SK-N-SH treated with all-trans-retinoic acid at 6 μM for 48 hours (cell line): ENCODE data around the gene PLD1.

Experiments
- ARNTL ChIP-seq: fragments of 450-650 bp; formaldehyde crosslinking; IDR thresholded peaks from 2 replicates; pipeline ENCODE4 v1.5.0; 2020; ENCODE audit warnings: low read depth, mild to moderate bottlenecking, moderate library complexity, borderline replicate concordance
- CSDC2 ChIP-seq: fragments of 250-450 bp; sonication (Bioruptor Pico); IDR thresholded peaks from 2 replicates; pipeline ENCODE4 v1.5.0; 2020; ENCODE audit warnings: mild to moderate bottlenecking, moderate library complexity
- ISL1 ChIP-seq: fragments of 250-450 bp; sonication (Bioruptor Pico); IDR thresholded peaks from 2 replicates; pipeline ENCODE4 v2.1.2; 2022; ENCODE audit warnings: mild to moderate bottlenecking, moderate library complexity
- OSR1 ChIP-seq: fragments of 250-450 bp; sonication (Bioruptor Pico); IDR thresholded peaks from 2 replicates; pipeline ENCODE4 v1.8.0; 2022; ENCODE audit warnings: moderate library complexity, mild to moderate bottlenecking, inconsistent platforms
- PPARA ChIP-seq: fragments of 250-450 bp; sonication (Bioruptor Pico); IDR thresholded peaks from 2 replicates; pipeline ENCODE4 v1.5.0; 2020; ENCODE audit warnings: mild to moderate bottlenecking, borderline replicate concordance
- TOX ChIP-seq: fragments of 250-450 bp; sonication (Bioruptor Pico); IDR thresholded peaks from 2 replicates; pipeline ENCODE4 v1.8.0; 2021; ENCODE audit warnings: mild to moderate bottlenecking, moderate library complexity, borderline replicate concordance
- ZFP3 ChIP-seq: fragments of 250-450 bp; sonication (Bioruptor Pico); IDR thresholded peaks from 2 replicates; pipeline ENCODE4 v1.5.0; 2020; ENCODE audit warnings: mild to moderate bottlenecking, moderate library complexity
- ZFP30 ChIP-seq: fragments of 450-650 bp; formaldehyde crosslinking; IDR thresholded peaks from 2 replicates; pipeline ENCODE4 v1.5.0; 2022; ENCODE audit warnings: mild to moderate bottlenecking, moderate library complexity
- ZNF565 ChIP-seq: fragments of 450-650 bp; formaldehyde crosslinking; conservative IDR thresholded peaks from 2 replicates; pipeline ENCODE4 v1.5.0; 2020; ENCODE audit warnings: low read depth, mild to moderate bottlenecking, moderate library complexity
- ZNF70 ChIP-seq: fragments of 450-650 bp; formaldehyde crosslinking; IDR thresholded peaks from 2 replicates; pipeline ENCODE4 v1.5.0; 2020; ENCODE audit warnings: mild to moderate bottlenecking, moderate library complexity
- ZNF8 ChIP-seq: fragments of 450-650 bp; formaldehyde crosslinking; IDR thresholded peaks from 2 replicates; pipeline ENCODE4 v1.5.0; 2020; ENCODE audit warnings: mild to moderate bottlenecking, moderate library complexity
- TF ChIP-seq, protein P1 (sequence below): fragments of 250-450 bp; sonication (Bioruptor Pico); IDR thresholded peaks from 2 replicates; pipeline ENCODE4 v1.5.0; 2020; ENCODE audit warnings: mild to moderate bottlenecking, moderate library complexity
- TF ChIP-seq, protein P2 (sequence below): fragments of 250-450 bp; sonication (Bioruptor Pico); IDR thresholded peaks from 2 replicates; pipeline ENCODE4 v1.8.0; 2020; ENCODE audit warnings: mild to moderate bottlenecking, moderate library complexity, borderline replicate concordance
- TF ChIP-seq, protein P3 (sequence below): fragments of 250-450 bp; sonication (Bioruptor Pico); IDR thresholded peaks from 2 replicates; pipeline ENCODE4 v1.5.1; 2021; ENCODE audit warnings: mild to moderate bottlenecking, moderate library complexity

DNA sequence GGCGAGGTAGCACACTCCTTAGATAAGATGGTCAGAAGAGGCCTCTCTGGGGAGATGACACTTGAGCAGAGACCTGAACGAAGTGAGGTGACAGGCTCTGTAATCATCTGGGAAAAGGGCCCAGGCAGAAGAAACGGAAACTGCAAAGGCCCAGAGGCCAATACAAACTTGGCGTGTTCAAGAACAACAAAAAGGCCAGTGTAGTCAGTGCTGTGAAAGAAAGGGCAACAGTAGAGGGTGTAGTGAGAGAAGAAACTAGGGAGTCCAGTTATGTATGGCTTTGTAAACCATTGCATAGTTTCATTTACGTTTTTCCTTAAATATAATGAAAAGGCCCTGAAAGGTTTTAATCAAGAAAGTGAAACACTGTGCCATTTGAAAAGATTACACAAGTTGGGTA, 31.8 kb downstream of the PLD1 start:
- TF ChIP-seq, protein P1, sequence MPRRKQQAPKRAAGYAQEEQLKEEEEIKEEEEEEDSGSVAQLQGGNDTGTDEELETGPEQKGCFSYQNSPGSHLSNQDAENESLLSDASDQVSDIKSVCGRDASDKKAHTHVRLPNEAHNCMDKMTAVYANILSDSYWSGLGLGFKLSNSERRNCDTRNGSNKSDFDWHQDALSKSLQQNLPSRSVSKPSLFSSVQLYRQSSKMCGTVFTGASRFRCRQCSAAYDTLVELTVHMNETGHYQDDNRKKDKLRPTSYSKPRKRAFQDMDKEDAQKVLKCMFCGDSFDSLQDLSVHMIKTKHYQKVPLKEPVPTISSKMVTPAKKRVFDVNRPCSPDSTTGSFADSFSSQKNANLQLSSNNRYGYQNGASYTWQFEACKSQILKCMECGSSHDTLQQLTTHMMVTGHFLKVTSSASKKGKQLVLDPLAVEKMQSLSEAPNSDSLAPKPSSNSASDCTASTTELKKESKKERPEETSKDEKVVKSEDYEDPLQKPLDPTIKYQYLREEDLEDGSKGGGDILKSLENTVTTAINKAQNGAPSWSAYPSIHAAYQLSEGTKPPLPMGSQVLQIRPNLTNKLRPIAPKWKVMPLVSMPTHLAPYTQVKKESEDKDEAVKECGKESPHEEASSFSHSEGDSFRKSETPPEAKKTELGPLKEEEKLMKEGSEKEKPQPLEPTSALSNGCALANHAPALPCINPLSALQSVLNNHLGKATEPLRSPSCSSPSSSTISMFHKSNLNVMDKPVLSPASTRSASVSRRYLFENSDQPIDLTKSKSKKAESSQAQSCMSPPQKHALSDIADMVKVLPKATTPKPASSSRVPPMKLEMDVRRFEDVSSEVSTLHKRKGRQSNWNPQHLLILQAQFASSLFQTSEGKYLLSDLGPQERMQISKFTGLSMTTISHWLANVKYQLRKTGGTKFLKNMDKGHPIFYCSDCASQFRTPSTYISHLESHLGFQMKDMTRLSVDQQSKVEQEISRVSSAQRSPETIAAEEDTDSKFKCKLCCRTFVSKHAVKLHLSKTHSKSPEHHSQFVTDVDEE (CRISPR knock-in tag): no peak
- TF ChIP-seq, protein P2, sequence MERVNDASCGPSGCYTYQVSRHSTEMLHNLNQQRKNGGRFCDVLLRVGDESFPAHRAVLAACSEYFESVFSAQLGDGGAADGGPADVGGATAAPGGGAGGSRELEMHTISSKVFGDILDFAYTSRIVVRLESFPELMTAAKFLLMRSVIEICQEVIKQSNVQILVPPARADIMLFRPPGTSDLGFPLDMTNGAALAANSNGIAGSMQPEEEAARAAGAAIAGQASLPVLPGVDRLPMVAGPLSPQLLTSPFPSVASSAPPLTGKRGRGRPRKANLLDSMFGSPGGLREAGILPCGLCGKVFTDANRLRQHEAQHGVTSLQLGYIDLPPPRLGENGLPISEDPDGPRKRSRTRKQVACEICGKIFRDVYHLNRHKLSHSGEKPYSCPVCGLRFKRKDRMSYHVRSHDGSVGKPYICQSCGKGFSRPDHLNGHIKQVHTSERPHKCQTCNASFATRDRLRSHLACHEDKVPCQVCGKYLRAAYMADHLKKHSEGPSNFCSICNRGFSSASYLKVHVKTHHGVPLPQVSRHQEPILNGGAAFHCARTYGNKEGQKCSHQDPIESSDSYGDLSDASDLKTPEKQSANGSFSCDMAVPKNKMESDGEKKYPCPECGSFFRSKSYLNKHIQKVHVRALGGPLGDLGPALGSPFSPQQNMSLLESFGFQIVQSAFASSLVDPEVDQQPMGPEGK (CRISPR knock-in tag): no peak
- TF ChIP-seq ZNF70 (CRISPR knock-in tag) (no peak), ARNTL (no peak), ZFP3 (CRISPR knock-in tag) (no peak), ZNF565 (CRISPR knock-in tag) (no peak), CSDC2 (CRISPR knock-in tag) (no peak), ZFP30 (no peak), ISL1 (CRISPR knock-in tag) (no peak), PPARA (no peak), OSR1 (no peak), ZNF8 (CRISPR knock-in tag) (no peak), TOX (CRISPR knock-in tag) (no peak)
- TF ChIP-seq, protein P3, sequence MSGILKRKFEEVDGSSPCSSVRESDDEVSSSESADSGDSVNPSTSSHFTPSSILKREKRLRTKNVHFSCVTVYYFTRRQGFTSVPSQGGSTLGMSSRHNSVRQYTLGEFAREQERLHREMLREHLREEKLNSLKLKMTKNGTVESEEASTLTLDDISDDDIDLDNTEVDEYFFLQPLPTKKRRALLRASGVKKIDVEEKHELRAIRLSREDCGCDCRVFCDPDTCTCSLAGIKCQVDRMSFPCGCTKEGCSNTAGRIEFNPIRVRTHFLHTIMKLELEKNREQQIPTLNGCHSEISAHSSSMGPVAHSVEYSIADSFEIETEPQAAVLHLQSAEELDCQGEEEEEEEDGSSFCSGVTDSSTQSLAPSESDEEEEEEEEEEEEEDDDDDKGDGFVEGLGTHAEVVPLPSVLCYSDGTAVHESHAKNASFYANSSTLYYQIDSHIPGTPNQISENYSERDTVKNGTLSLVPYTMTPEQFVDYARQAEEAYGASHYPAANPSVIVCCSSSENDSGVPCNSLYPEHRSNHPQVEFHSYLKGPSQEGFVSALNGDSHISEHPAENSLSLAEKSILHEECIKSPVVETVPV (CRISPR knock-in tag): no peak
